Stimulated activated naive CD4-positive, alpha-beta T cell (primary cell): ENCODE data around the gene ABL1.

Experiments used
- DNase-seq, 6 experiments: peaks; one replicate each; lab custom pipeline; 2025; lab: John Stamatoyannopoulos, UW

Gene ABL1

GRCh38 chr9:130918101-130918825 is 83.2 kb downstream of the ABL1 start:
- DNase-seq = no peak

GRCh38 chr9:130918826-130919558 is 83.9 kb downstream of the ABL1 start:
- DNase-seq = no peak

- no peak for DNase-seq
These were observed 84.6 kb downstream of the ABL1 start for GRCh38 chr9:130919559-130920145.

GRCh38 chr9:130920233-130920632 is 85.2 kb downstream of the ABL1 start:
- DNase-seq = no peak

GRCh38 chr9:130920762-130921299 is 85.8 kb downstream of the ABL1 start:
- no peak for DNase-seq

- no peak for DNase-seq
These were observed 86.4 kb downstream of the ABL1 start for GRCh38 chr9:130921300-130921988.

GRCh38 chr9:130921989-130922892 is 87.2 kb downstream of the ABL1 start:
- no peak for DNase-seq

- DNase-seq = no peak
These were observed 88.0 kb downstream of the ABL1 start for GRCh38 chr9:130922893-130923610.

GRCh38 chr9:130923611-130924447 is 88.8 kb downstream of the ABL1 start:
- DNase-seq = no peak

GRCh38 chr9:130924448-130924788 is 89.4 kb downstream of the ABL1 start:
- DNase-seq = no peak

GRCh38 chr9:130925050-130925678 is 90.1 kb downstream of the ABL1 start:
- no peak for DNase-seq

GRCh38 chr9:130927338-130927737 is 92.3 kb downstream of the ABL1 start:
- no peak for DNase-seq

- DNase-seq = no peak
These were observed 93.2 kb downstream of the ABL1 start for GRCh38 chr9:130927995-130928900.

- DNase-seq = no peak
These were observed 94.6 kb downstream of the ABL1 start for GRCh38 chr9:130929571-130930038.

GRCh38 chr9:130930132-130930803 is 95.2 kb downstream of the ABL1 start:
- DNase-seq = no peak

- no peak for DNase-seq
These were observed 95.8 kb downstream of the ABL1 start for GRCh38 chr9:130930804-130931349.
